Osteoblast (primary cell): Measurements from ENCODE around the gene PAQR4. TPM values are rescaled to one million over a fixed set of nuclear protein-coding genes. Genes with fewer than 3 reads are reported as not detected.

Source experiments
- DNase-seq: peaks from one replicate; pipeline ENCODE4 v3.0.0; 2011; ENCODE audit warnings: low spot score, mixed read lengths; ENCODE audit not compliant: insufficient read length; ENCODE audit errors: missing footprints
- H2AFZ ChIP-seq: 2 replicates; pipeline ENCODE4 v1.6.0; 2011; ENCODE audit warnings: mild to moderate bottlenecking, low read length
- H3K27ac ChIP-seq: 2 replicates; pipeline ENCODE4 v1.5.1; 2011; ENCODE audit warnings: mild to moderate bottlenecking, low read depth, low read length, moderate library complexity
- H3K27me3 ChIP-seq: 2 replicates; pipeline ENCODE4 v1.6.0; 2012; ENCODE audit warnings: mild to moderate bottlenecking, control low read depth, inconsistent platforms, low read length, moderate library complexity; ENCODE audit not compliant: insufficient read depth
- H3K36me3 ChIP-seq: 2 replicates; pipeline ENCODE4 v1.5.1; 2011; ENCODE audit warnings: mild to moderate bottlenecking, low read length, control low read depth, moderate library complexity; ENCODE audit not compliant: insufficient read depth
- H3K4me1 ChIP-seq: 2 replicates; pipeline ENCODE4 v1.5.1; 2011; ENCODE audit warnings: mild to moderate bottlenecking, low read length, control low read depth, moderate library complexity; ENCODE audit not compliant: insufficient read depth
- H3K4me2 ChIP-seq: 2 replicates; pipeline ENCODE4 v1.6.0; 2011; ENCODE audit warnings: mild to moderate bottlenecking, low read length; ENCODE audit not compliant: insufficient read depth
- H3K4me3 ChIP-seq: fragments of 200-600 bp; sonication (generic); 3 replicates; pipeline ENCODE4 v1.5.1; 2012; ENCODE audit warnings: mild to moderate bottlenecking, low read length, inconsistent platforms; ENCODE audit not compliant: insufficient read depth
- H3K79me2 ChIP-seq: 2 replicates; pipeline ENCODE4 v1.6.0; 2012; ENCODE audit warnings: mild to moderate bottlenecking, low read length, control low read depth, inconsistent platforms; ENCODE audit not compliant: insufficient read depth
- H3K9me3 ChIP-seq: 2 replicates; pipeline ENCODE4 v1.5.1; 2011; ENCODE audit warnings: low read depth, low read length, control low read depth
- H4K20me1 ChIP-seq: 2 replicates; pipeline ENCODE4 v1.6.0; 2012; ENCODE audit warnings: mild to moderate bottlenecking, low read length, control low read depth; ENCODE audit not compliant: insufficient read depth
- CTCF ChIP-seq: IDR thresholded peaks from 2 replicates; pipeline ENCODE4 v1.5.1; 2011; ENCODE audit warnings: mild to moderate bottlenecking, low read depth, low read length, moderate library complexity; ENCODE audit errors: extremely low read depth
- small RNA-seq: library from RNA; depleted of rRNA; stranded (forward); fragments of <200 nt; gene quantifications from one replicate; pipeline ENCODE3, GENCODE V24; 2012
- total RNA-seq: library from RNA; depleted of rRNA; stranded (reverse); fragments of >200 nt; gene quantifications from 2 replicates; pipeline ENCODE4 v1.2.3, GENCODE V29; 2012

Gene PAQR4
- total RNA-seq, 1 donor: 1.8 TPM

- Histone ChIP-seq H3K4me3 (peak overlapping the region; percentile 94), H4K20me1 (peaks cover 33% of the 10 kb centered on the region), H3K9me3 (no peaks in the 10 kb centered on the region), H2AFZ (no peak overlapping the region), H3K4me2 (peak overlapping the region; percentile 96), H3K4me1 (peaks cover 20% of the 10 kb centered on the region), H3K36me3 (peaks cover 24% of the 10 kb centered on the region), H3K27ac (peak overlapping the region; percentile 98), H3K27me3 (peaks cover 5% of the 10 kb centered on the region), H3K79me2 (no peaks in the 10 kb centered on the region)
- no peak for TF ChIP-seq CTCF
- DNase-seq: peak; percentile 92
These were observed 53.7 kb downstream of the PAQR4 start for GRCh38 chr16:3022684-3023414.

Small RNAs within 50 kb of the gene (small RNA-seq; reads per million reads assigned to genes)
- not detected for gene LINC00514

Other genes with a start within 250 kb of the PAQR4 start
- gene PRSS27, start 249.1 kb upstream of the PAQR4 start, total RNA-seq: 1.5 and 2.5 TPM in 2 replicates
- 56.8 and 62.2 TPM in 2 replicates for gene SRRM2, start 216.7 kb upstream of the PAQR4 start, total RNA-seq
- gene ELOB, start 192.1 kb upstream of the PAQR4 start, total RNA-seq: 173 and 195 TPM in 2 replicates
- not detected in 2 replicates for gene PRSS33, start 181.8 kb upstream of the PAQR4 start, total RNA-seq
- gene PRSS41, start 170.9 kb upstream of the PAQR4 start, total RNA-seq: not detected in 2 replicates
- not detected in 2 replicates for gene PRSS21, start 152.1 kb upstream of the PAQR4 start, total RNA-seq
- gene ZG16B, start 139.0 kb upstream of the PAQR4 start, total RNA-seq: 0.88 and 1.4 TPM in 2 replicates
- not detected in 2 replicates for gene PRSS22, start 111.2 kb upstream of the PAQR4 start, total RNA-seq
- 38.7 and 43.6 TPM in 2 replicates for gene FLYWCH2, start 86.1 kb upstream of the PAQR4 start, total RNA-seq
- 48.3 and 56.5 TPM in 2 replicates for gene FLYWCH1, start 57.4 kb upstream of the PAQR4 start, total RNA-seq
- gene KREMEN2, start 5.1 kb upstream of the PAQR4 start, total RNA-seq: not detected in 2 replicates
- gene PKMYT1, start 11.1 kb downstream of the PAQR4 start, total RNA-seq: 1.4 and 2.1 TPM in 2 replicates
- not detected in 2 replicates for gene CLDN9, start 43.6 kb downstream of the PAQR4 start, total RNA-seq
- gene CLDN6, start 48.8 kb downstream of the PAQR4 start, total RNA-seq: under 0.01 TPM in 1 of 2 replicates, not detected in the other
- 143 and 159 TPM in 2 replicates for gene TNFRSF12A, start 51.0 kb downstream of the PAQR4 start, total RNA-seq
- gene HCFC1R1, start 54.6 kb downstream of the PAQR4 start, total RNA-seq: 20.3 and 21.2 TPM in 2 replicates
- gene THOC6, start 54.7 kb downstream of the PAQR4 start, total RNA-seq: 21.8 and 23.5 TPM in 2 replicates
- gene BICDL2, start 67.6 kb downstream of the PAQR4 start, total RNA-seq: 0.29 TPM in 1 of 2 replicates, not detected in the other
- gene MMP25, start 77.2 kb downstream of the PAQR4 start, total RNA-seq: under 0.01 TPM in 1 of 2 replicates, not detected in the other
- 0.72 TPM in 1 of 2 replicates, not detected in the other for gene IL32, start 96.3 kb downstream of the PAQR4 start, total RNA-seq
- gene ZSCAN10, start 129.9 kb downstream of the PAQR4 start, total RNA-seq: not detected in 2 replicates
- 17.4 and 17.7 TPM in 2 replicates for gene ZNF205, start 143.2 kb downstream of the PAQR4 start, total RNA-seq
- 8.0 and 9.4 TPM in 2 replicates for gene ZNF213, start 165.7 kb downstream of the PAQR4 start, total RNA-seq
- 0.36 TPM in 1 of 2 replicates, not detected in the other for gene OR1F1, start 218.9 kb downstream of the PAQR4 start, total RNA-seq